Daoy (cell line): ENCODE data around the gene TNS3. TPM values are rescaled to one million over a fixed set of nuclear protein-coding genes. Genes with fewer than 3 reads are reported as not detected.
A peak's percentile ranks its signal among the peaks of the same experiment; 100 is the strongest.

Experiments used
- DNase-seq: peaks from one replicate; pipeline ENCODE4 v3.0.0-alpha.2; 2015; ENCODE audit warnings: low read depth
- total RNA-seq: library from RNA; depleted of rRNA; stranded (reverse); fragments of >200 nt; shearing (Covaris generic); gene quantifications from 2 replicates; pipeline ENCODE4 v1.2.3, GENCODE V29; 2014

The TNS3 gene
- total RNA-seq, 1 experiment from 2014 or later = 58.3 TPM

DNA sequence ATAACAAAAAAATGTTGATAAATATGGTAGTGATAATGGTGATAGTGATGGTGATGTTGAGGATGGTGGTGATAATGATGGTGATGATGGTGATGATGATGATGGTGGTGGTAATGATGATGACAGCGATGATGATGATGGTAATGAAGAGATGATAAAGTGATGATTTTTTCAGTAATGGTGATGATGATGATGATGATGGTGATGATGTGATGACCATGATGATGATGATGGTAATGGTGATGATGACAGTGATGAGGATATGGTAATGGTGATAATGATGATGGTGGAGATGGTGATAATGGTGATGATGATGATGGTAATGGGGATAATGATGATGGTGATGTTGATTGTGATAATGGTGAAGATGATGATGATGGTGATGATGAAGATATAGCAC lies 321.6 kb downstream of the TNS3 start:
- DNase-seq = no peak

- no peak for DNase-seq
Measured at GRCh38 chr7:47259682-47260081, 322.2 kb downstream of the TNS3 start.

DNA sequence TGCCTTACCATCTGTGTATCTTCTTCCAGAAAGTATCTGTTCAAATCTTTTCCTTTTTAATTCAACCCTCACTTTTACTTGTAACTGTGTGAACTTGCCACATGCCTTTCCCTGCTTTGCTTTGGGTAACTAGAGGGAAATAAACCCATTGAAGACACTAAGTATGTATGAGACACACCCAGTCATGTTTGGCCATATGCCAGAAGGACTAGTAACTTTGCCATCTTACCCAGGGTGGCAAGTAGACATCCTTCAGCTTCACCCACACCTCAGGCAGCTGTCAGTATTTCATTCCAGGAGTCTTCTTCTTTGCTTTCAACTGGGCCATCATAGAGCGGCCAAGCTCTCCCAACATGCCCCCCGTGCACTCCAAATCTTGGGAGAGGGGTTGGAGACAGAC lies 323.1 kb downstream of the TNS3 start:
- DNase-seq = no peak

DNA sequence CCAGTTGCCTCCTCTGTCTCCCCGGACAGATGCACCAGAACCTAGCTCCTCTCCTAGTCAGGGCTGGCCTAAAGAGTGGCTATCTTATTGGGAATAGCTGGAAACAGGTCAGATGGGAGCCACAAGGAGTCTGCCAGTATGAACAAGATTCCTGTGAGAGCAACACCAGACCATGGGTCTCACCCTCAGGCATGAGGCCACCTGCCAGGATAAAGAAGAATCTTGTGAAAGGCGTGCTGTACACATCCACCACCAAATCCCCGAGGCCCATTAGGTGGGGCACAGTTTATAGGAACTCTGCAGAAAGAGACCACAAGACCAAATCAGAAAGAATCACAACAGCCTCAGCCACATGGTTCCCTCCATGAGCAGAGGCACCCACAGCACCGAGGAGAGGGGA lies 325.9 kb downstream of the TNS3 start:
- no peak for DNase-seq

DNA sequence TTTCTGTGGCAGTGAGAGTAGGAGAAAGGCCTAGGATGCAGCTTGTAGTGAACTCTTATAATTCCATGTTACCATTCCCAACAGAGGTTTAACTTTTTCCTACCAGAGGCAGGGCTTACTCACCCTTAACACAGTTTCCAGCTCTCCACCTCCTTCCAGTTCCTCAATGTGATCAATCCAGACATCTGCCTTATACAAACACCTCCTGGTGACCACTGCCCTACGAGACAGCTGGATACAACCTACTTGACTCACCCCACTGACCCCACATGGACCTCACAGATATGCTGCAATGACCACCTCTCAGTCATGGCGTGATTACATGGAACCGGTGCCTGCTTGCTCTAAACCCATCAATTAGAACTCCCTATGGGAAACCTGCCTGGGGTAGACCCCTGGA lies 326.5 kb downstream of the TNS3 start:
- no peak for DNase-seq

- no peak for DNase-seq
Measured at GRCh38 chr7:47255007-47255406, 326.9 kb downstream of the TNS3 start.

DNA sequence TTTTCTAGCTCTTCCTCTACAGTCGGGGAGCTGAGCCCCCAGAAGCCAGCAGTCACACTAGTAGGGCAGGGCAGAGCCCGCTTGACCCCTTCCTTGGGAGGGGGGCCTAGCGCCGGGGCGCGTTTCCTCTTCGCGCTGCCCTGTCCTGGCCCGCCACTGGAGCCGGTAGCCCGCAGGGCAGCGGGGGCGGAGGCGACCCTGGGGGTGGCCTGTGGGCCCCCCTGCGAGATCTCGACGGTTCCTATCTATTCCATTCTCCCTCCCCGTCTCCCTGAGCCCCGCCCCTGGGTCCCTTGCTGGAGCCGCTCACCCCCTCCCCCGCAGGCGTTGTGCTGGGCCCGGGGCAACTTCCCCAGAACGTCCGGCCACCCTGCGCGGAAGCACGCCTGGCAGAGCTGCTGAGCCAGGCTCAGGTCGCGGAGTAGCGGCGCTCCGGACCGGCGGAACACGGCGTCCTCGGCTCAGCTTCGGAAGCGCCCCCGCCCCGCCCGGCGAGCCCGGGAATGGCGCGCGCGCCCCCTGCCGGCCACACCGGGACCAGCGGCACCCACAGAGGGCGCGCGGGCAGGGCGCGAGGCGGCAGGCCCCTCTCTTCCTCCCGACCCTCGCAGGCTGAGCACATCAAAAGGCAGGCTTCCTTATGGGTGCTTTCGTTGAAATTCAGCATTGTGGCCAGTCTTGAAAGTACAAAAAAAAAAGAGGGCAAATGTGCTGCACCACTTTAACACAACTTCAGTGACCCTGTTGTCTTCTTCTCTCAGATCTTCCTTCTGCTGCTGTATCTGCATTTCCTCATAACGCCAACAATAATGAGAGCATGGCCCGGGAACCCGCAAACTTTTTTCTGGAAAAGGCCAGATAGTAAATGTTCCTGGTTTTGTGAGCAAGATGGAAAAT lies 327.6 kb downstream of the TNS3 start:
- DNase-seq = peak; percentile 88

DNA sequence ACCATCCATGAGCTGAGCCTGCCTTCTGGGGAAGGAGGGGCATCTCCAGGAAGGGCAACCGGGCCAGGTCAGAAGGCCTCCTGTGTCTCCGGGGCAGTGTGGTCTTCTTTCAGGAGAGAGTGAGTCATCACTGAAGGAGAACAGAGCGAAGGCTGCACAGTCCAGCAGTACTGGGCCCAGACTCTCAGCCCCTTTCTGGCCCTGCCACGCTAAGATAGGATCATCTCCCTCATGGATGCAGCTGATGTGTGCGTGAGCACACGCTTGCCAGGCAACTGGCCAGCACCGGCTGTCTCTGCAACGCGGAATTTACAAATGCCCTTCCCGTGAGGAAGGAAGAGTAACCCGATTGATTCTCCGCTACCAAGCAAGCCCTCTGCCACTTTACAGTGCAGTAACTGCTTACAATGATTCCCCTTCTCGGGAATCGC lies 328.2 kb downstream of the TNS3 start:
- DNase-seq = peak; percentile 78

GRCh38 chr7:47252675-47253074 lies 329.2 kb downstream of the TNS3 start:
- DNase-seq = no peak

- DNase-seq = no peak
Measured at GRCh38 chr7:47249361-47249760, 332.6 kb downstream of the TNS3 start.

DNA sequence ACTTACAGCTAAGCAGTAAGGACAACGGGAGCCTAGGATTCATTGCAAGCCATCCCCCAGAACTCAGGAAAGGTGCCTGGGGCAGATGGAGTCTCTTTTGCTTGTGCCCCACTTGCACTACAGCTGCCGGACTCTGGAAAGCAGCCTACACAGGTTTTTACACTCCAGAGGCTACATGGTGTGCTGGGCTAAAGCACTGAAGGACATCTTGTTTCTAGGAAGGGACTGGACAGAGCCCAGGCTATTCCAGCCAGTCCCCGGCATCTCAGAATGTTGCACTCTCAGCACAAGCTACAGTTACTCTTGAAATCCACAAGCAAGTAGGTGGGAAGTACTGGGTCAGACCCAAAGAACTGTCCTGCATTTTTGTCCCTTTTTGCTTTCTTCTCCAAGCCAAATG lies 333.1 kb downstream of the TNS3 start:
- no peak for DNase-seq

DNA sequence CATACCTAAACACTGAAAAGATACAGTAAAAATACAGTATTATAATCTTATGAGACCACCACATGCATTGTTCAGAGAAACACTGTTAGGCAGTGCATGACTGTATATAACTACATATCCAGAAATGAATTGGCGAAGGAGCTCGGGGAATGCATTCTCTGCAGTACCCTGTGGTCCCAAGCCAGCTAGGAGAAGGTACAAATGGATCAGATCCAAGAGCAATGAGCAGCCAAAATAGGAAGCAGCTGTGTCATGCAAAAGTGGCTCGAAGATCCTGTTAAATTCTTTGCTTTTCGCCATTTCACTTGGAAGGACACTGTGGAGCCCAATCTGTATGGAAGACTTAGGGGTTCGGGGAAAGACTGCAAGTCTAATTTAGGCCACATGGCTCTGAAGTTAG lies 334.8 kb downstream of the TNS3 start:
- DNase-seq = no peak

- DNase-seq = no peak
Measured at GRCh38 chr7:47244692-47245091, 337.2 kb downstream of the TNS3 start.

DNA sequence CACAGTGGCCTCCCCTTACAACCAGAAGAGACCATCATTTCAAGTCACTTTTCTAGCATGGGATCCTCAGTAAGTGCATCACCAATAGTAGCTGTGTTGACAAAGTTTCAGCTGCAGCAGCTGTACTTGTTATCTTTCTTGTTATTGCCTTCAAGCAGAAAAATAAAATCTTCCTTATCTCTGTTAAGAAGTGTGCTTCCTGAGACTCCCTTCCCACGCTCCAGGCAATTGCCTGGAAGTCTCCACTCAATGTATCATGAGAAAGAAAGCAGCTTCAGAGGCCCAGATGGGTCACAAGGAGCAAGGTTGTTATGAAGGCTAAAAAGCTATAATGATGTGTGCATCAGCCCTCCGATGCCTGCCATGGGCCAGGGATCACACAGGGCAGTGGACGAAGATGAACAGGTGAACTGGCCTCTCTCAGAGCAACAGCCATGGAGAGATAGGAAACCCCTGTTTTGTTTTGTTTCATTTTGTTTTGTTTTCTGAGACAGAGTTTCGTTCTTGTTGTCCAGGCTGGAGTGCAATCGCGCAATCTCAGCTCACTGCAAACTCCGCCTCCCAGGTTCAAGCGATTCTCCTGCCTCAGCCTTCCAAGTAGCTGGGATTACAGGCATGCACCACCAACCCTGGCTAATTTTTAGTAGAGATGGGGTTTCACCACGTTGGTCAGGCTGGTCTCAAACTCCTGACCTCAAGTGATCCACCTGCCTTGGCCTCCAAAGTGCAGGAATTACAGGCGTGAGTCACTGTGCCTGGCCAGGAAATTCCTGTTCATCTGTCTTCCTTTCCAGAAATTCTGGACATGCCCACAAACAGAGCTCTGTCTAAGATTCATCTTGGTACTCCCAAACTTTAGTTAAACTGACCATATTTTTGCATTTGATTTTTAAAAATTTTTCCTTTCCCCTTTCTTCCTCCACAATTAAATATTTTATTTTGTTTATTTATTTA lies 340.5 kb downstream of the TNS3 start:
- peak; percentile 37 for DNase-seq

- no peak for DNase-seq
Measured at GRCh38 chr7:47239931-47240421, 341.9 kb downstream of the TNS3 start.

GRCh38 chr7:47239034-47239433 lies 342.9 kb downstream of the TNS3 start:
- DNase-seq = no peak

DNA sequence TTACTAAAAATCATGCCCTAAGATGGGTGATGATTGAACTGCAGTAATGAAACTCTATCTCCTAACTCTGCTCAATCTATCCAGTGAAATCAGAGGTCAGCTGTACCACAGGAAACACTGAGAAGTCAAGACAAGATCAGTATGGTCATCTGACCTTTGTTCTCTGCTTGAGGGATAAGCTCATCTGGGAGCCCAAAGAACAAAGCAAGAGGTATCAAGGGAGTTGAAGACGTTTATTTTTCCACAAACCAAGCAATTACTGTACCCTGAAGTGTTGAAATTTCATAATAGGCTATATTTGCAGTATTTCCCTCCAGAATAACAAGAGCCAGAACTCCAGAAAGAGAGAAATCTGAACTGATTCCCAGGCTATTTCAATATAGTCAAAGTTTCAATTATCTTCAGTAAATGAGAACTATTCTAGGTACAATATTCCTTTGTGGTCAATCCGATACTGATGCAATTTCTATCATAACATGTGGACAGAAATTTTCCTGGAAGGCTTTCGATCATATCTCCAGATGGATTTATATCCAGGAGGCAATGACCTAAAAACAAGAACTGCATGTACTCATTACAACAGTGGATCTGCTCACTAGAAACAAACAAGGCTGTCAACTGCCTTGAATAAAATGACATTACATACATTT lies 345.3 kb downstream of the TNS3 start:
- no peak for DNase-seq

- no peak for DNase-seq
Measured at GRCh38 chr7:47233996-47234395, 347.9 kb downstream of the TNS3 start.

DNA sequence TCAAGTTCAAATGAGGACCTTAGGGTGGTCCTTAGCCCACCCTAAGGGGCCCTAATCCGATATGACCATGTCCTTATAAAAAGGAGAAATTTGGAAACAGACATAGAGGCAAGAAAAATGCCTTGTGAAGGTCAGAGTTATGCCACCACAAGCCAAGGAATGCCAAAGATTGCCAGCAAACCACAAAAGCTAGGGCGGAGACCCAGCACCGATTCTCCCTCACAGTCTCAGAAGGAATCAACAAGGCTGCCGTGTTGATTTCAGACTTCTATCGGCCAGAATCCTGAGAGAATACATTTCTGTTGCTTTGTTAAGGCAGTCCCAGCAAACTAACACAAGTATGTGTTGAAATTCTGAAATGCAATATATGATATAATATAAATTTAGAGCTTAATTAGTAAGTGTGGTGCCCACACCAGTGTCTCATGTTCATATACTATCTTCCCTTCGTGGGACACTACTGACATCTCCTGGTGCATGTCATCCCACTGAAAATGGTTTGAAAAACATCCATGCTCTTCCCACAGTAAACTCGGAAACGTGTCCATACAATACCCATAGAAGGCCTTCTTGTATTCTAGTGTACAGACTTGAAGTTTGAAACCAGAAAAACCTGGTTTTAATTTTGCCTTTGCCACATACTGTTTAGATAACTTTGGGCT lies 349.0 kb downstream of the TNS3 start:
- peak; percentile 68 for DNase-seq

DNA sequence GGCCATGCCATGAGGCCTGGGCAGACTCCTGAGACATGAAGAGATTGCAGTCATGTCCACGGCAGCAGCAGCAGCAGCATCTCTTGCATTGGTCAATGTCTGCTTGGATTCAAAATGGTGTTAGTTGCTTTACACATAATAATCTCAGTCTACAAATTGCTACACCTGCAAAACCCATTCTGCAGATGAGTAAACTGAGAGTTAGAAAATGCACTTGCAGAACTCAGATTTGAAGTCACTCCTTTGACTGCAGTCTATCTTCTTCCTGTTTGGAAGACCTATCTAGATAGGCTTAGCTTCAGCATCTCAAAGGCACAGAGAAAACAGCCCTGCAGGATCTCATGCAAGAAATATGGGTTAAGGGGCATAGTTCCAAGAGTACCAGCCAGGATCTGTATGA lies 350.3 kb downstream of the TNS3 start:
- no peak for DNase-seq

DNA sequence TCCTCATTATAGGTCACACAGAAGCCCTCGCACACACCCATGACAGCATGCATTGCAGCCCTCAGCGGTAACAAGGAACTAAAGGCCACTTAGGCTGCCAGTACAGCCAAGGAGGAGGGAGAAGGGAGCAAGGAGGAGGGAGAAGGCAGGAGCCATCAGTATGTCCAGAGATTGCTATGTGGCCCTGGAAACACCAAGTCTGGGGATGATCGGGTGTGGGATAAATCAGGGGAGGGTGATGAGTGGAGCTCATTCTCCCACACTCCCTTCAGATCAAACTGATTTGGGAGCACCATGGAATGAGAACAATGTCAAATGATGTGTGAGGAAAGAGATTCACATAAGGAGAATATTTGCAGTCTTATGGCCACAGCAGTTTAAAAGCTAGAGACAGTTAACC lies 350.9 kb downstream of the TNS3 start:
- no peak for DNase-seq
